WTC11 (cell line): ENCODE data around the gene PCDHGA1. TPM values are rescaled to one million over a fixed set of nuclear protein-coding genes. Genes with fewer than 3 reads are reported as not detected.
A peak's percentile ranks its signal among the peaks of the same experiment; 100 is the strongest.

Source experiments
- ATAC-seq: fragments of 200-7000 bp; cut with Tn5 transposase; 2 replicates; pipeline ENCODE4 v1.10.0; 2021; ENCODE audit warnings: mild to moderate bottlenecking, moderate library complexity
- CTCF ChIA-PET: fragments of 300-600 bp; sonication (Branson Sonifier 250); formaldehyde crosslinking; loops from one replicate; lab custom pipeline; 2021; ENCODE audit warnings: antibody characterized with exemption; lab: Charles Lee
- POLR2A ChIA-PET: fragments of 350-600 bp; sonication (Branson Sonifier 250); formaldehyde crosslinking; loops from one replicate; lab custom pipeline; 2021; ENCODE audit warnings: antibody characterized with exemption; lab: Charles Lee
- DNase-seq: peaks from one replicate; pipeline ENCODE4 v3.0.0; 2021; ENCODE audit warnings: low spot score
- H3K27ac Mint-ChIP-seq: 2 replicates; pipeline ENCODE4 v1.8.0; 2021; ENCODE audit warnings: mixed read lengths
- H3K27me3 Mint-ChIP-seq: 2 replicates; pipeline ENCODE4 v1.8.0; 2021; ENCODE audit warnings: low read depth, mild to moderate bottlenecking, moderate library complexity, mixed read lengths
- H3K36me3 Mint-ChIP-seq: 2 replicates; pipeline ENCODE4 v1.8.0; 2021; ENCODE audit warnings: mixed read lengths
- H3K4me1 Mint-ChIP-seq: 2 replicates; pipeline ENCODE4 v1.8.0; 2022; ENCODE audit warnings: mixed read lengths
- H3K4me3 Mint-ChIP-seq: 2 replicates; pipeline ENCODE4 v1.8.0; 2021; ENCODE audit warnings: mild to moderate bottlenecking, moderate library complexity, mixed read lengths
- H3K9me3 Mint-ChIP-seq: 2 replicates; pipeline ENCODE4 v1.8.0; 2021; ENCODE audit warnings: mixed read lengths
- CBFB ChIP-seq: sonication (generic); formaldehyde crosslinking; IDR thresholded peaks from 2 replicates; pipeline ENCODE4 v1.8.1; 2022; ENCODE audit warnings: mild to moderate bottlenecking, low read depth, missing genetic modification reagents
- CREM ChIP-seq: sonication (generic); formaldehyde crosslinking; IDR thresholded peaks from 2 replicates; pipeline ENCODE4 v1.8.1; 2022; ENCODE audit warnings: mild to moderate bottlenecking, missing genetic modification reagents, moderate library complexity
- GRHL2 ChIP-seq: fragments of 250-450 bp; sonication (Bioruptor Pico); IDR thresholded peaks from 2 replicates; pipeline ENCODE4 v1.8.0; 2022; ENCODE audit warnings: mild to moderate bottlenecking, moderate library complexity; ENCODE audit not compliant: insufficient replicate concordance, severe bottlenecking
- IRF1 ChIP-seq: sonication (generic); formaldehyde crosslinking; IDR thresholded peaks from 2 replicates; pipeline ENCODE4 v1.8.0; 2023; ENCODE audit warnings: missing genetic modification reagents
- KAT7 ChIP-seq: sonication (generic); formaldehyde crosslinking; IDR thresholded peaks from 2 replicates; pipeline ENCODE4 v1.8.1; 2023; ENCODE audit warnings: missing genetic modification reagents, mild to moderate bottlenecking, borderline replicate concordance
- NFYB ChIP-seq: sonication (generic); formaldehyde crosslinking; conservative IDR thresholded peaks from 2 replicates; pipeline ENCODE4 v1.8.0; 2022; ENCODE audit warnings: low read depth, missing genetic modification reagents
- OVOL2 ChIP-seq: fragments of 250-450 bp; sonication (Bioruptor Pico); IDR thresholded peaks from 2 replicates; pipeline ENCODE4 v1.9.0; 2021; ENCODE audit warnings: mild to moderate bottlenecking, borderline replicate concordance
- SMAD3 ChIP-seq: sonication (generic); formaldehyde crosslinking; IDR thresholded peaks from 2 replicates; pipeline ENCODE4 v1.8.0; 2022; ENCODE audit warnings: missing genetic modification reagents, mild to moderate bottlenecking, borderline replicate concordance
- STAT6 ChIP-seq: sonication (generic); formaldehyde crosslinking; conservative IDR thresholded peaks from 2 replicates; pipeline ENCODE4 v1.8.1; 2023; ENCODE audit warnings: mild to moderate bottlenecking, low read depth, missing genetic modification reagents, moderate library complexity
- TEAD1 ChIP-seq: sonication (generic); formaldehyde crosslinking; IDR thresholded peaks from 2 replicates; pipeline ENCODE4 v1.8.0; 2022; ENCODE audit warnings: mild to moderate bottlenecking, missing genetic modification reagents
- USF1 ChIP-seq: sonication (generic); formaldehyde crosslinking; IDR thresholded peaks from 2 replicates; pipeline ENCODE4 v1.8.0; 2022; ENCODE audit warnings: mild to moderate bottlenecking, missing genetic modification reagents
- ZNF232 ChIP-seq: sonication (generic); formaldehyde crosslinking; IDR thresholded peaks from 2 replicates; pipeline ENCODE4 v1.8.0; 2022; ENCODE audit warnings: mild to moderate bottlenecking, missing genetic modification reagents
- ZNF281 ChIP-seq: sonication (generic); formaldehyde crosslinking; IDR thresholded peaks from 2 replicates; pipeline ENCODE4 v1.8.0; 2023; ENCODE audit warnings: mild to moderate bottlenecking, missing genetic modification reagents
- ZNF423 ChIP-seq: fragments of 250-450 bp; sonication (Bioruptor Pico); IDR thresholded peaks from 2 replicates; pipeline ENCODE4 v2.1.2; 2022; ENCODE audit warnings: mild to moderate bottlenecking, moderate library complexity
- ZNF512 ChIP-seq: sonication (generic); formaldehyde crosslinking; IDR thresholded peaks from 2 replicates; pipeline ENCODE4 v1.8.1; 2022; ENCODE audit warnings: missing genetic modification reagents, borderline replicate concordance
- total RNA-seq: library from RNA; stranded (reverse); gene quantifications from 3 replicates; pipeline ENCODE4 v1.2.3, GENCODE V29; 2021

The PCDHGA1 gene
- total RNA-seq, 1 experiment from 2014 or later = 1.5 TPM

GRCh38 chr5:141494761-141495452, 164.6 kb downstream of the PCDHGA1 start:
- peaks cover 45% of the 10 kb centered on the region for H3K4me1 Mint-ChIP-seq
- TF ChIP-seq ZNF281 (CRISPR knock-in tag) = no peak
- TF ChIP-seq IRF1 (CRISPR knock-in tag) = no peak
- TF ChIP-seq CREM (CRISPR knock-in tag) = no peak
- TF ChIP-seq SMAD3 (CRISPR knock-in tag) = no peak
- peak; percentile 67; the same call in 1 of the 2 replicates for TF ChIP-seq ZNF423
- DNase-seq = peak; percentile 51
- peak overlapping the region; percentile 40 for H3K4me3 Mint-ChIP-seq
- H3K27ac Mint-ChIP-seq = no peak overlapping the region
- peaks cover 16% of the 10 kb centered on the region for H3K36me3 Mint-ChIP-seq
- ChIA-PET POLR2A (interaction anchor here (0.8 to 4.5 kb wide), 4 partner anchors 10 to 174 kb away, joined by 4 to 17 read pairs (median 6); partner anchors contain the start of genes PCDHGC4 and TAF7), CTCF (interaction anchor here (0.9 to 6.8 kb wide), 16 partner anchors 9 to 339 kb away, joined by 3 to 113 read pairs (median 11); partner anchors contain the start of genes PCDHB14, PCDHB15, PCDHGA10 and PCDHGA11)
- peaks cover 43% of the 10 kb centered on the region for H3K27me3 Mint-ChIP-seq
- ATAC-seq = peak; percentile 21
- no peaks in the 10 kb centered on the region for H3K9me3 Mint-ChIP-seq

GRCh38 chr5:141495453-141495811, 165.1 kb downstream of the PCDHGA1 start:
- peak overlapping the region; percentile 7 for H3K27ac Mint-ChIP-seq
- DNase-seq = no peak
- H3K27me3 Mint-ChIP-seq = peaks cover 38% of the 10 kb centered on the region
- H3K4me1 Mint-ChIP-seq = peaks cover 45% of the 10 kb centered on the region
- peaks cover 16% of the 10 kb centered on the region for H3K36me3 Mint-ChIP-seq
- ATAC-seq = no peak
- no peaks in the 10 kb centered on the region for H3K9me3 Mint-ChIP-seq
- TF ChIP-seq USF1 (CRISPR knock-in tag) (no peak), OVOL2 (no peak), GRHL2 (CRISPR knock-in tag) (no peak), STAT6 (CRISPR knock-in tag) (no peak)
- POLR2A ChIA-PET = interaction anchor here (0.7 to 4.5 kb wide), 4 partner anchors 11 to 175 kb away, joined by 4 to 17 read pairs (median 6); partner anchors contain the start of genes PCDHGC4 and TAF7
- CTCF ChIA-PET = interaction anchor here (0.8 to 6.8 kb wide), 19 partner anchors 9 to 340 kb away, joined by 3 to 113 read pairs (median 7); partner anchors contain the start of genes PCDHB14, PCDHB15, PCDHGA10 and PCDHGA11
- H3K4me3 Mint-ChIP-seq = peak overlapping the region; percentile 40

GRCh38 chr5:141496038-141496437, 165.7 kb downstream of the PCDHGA1 start:
- no peak overlapping the region; the same call in 1 of the 2 replicates for H3K4me3 Mint-ChIP-seq
- H3K27ac Mint-ChIP-seq = peak overlapping the region; percentile 13
- ATAC-seq = peak; percentile 42
- TF ChIP-seq ZNF512 (CRISPR knock-in tag) (no peak), KAT7 (CRISPR knock-in tag) (no peak), ZNF423 (peak; percentile 84), CBFB (no peak), TEAD1 (CRISPR knock-in tag) (peak; percentile 79; the same call in 1 of the 2 replicates), ZNF232 (CRISPR knock-in tag) (no peak), STAT6 (CRISPR knock-in tag) (no peak), NFYB (CRISPR knock-in tag) (no peak), IRF1 (CRISPR knock-in tag) (no peak)

More at GRCh38 chr5:141496038-141496437, 165.7 kb downstream of the PCDHGA1 start:
- DNase-seq = peak; percentile 54
- Mint-ChIP-seq H3K27me3 (peaks cover 32% of the 10 kb centered on the region), H3K9me3 (no peaks in the 10 kb centered on the region), H3K4me1 (peaks cover 41% of the 10 kb centered on the region), H3K36me3 (peaks cover 12% of the 10 kb centered on the region)
- ChIA-PET POLR2A (interaction anchor here (0.7 to 4.5 kb wide), 3 partner anchors 11 to 19 kb away, joined by 4 to 17 read pairs (median 4); partner anchors contain the start of gene PCDHGC4), CTCF (interaction anchor here (0.8 to 6.8 kb wide), 14 partner anchors 10 to 340 kb away, joined by 3 to 113 read pairs (median 10); partner anchors contain the start of genes PCDHB15, PCDHGA10, PCDHGA11 and PCDHGA12)
